Measurements from ENCODE around the gene TAF1D.
"Not testable (repeated sequence)": the region's sequence is repeated elsewhere in the genome, so short reads cannot be mapped to it uniquely, and the experiment has no call there.

The TAF1D gene

DNA sequence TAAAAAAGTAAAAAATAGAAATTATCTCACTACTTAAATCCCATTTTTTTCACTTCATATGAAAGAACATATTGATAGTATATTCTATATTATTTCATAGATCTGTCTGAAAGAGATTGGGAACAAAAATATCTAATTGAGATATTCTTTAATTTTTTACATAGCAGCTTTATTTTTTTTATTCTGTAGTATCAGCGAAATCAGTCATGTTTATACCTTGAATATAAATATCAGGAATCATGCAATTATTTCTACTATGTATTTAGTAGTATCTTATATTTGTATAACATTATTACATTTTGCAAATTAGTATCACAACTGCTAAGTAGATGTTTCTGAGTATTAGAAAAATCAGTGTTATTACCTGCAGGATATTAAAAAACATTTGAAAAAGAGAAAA lies 20.6 kb upstream of the TAF1D start:
- Histone ChIP-seq H3K36me3 (ENCODE audit: insufficient read depth, low read length) (peaks cover 5% of the 10 kb centered on the region; the same call in 1 of the 2 replicates), H3K4me1 (ENCODE audit: insufficient read depth, low read length) (no peaks in the 10 kb centered on the region), H3K9me3 (ENCODE audit: control insufficient read depth, insufficient read depth, low read length) (no peaks in the 10 kb centered on the region), H3K9ac (ENCODE audit: low read depth, low read length) (no peak overlapping the region)

GRCh38 chr11:93759123-93759522 lies 17.8 kb upstream of the TAF1D start:
- H3K36me3 ChIP-seq (ENCODE audit: insufficient read depth, low read length); H3K9me3 ChIP-seq (ENCODE audit: control insufficient read depth, insufficient read depth, low read length); H3K9ac ChIP-seq (ENCODE audit: low read depth, low read length); H3K4me1 ChIP-seq (ENCODE audit: insufficient read depth, low read length): not testable (repeated sequence)

- Histone ChIP-seq H3K9ac (ENCODE audit: low read depth, low read length) (no peak overlapping the region), H3K36me3 (ENCODE audit: insufficient read depth, low read length) (peaks cover 5% of the 10 kb centered on the region; the same call in 1 of the 2 replicates), H3K9me3 (ENCODE audit: control insufficient read depth, insufficient read depth, low read length) (no peaks in the 10 kb centered on the region), H3K4me1 (ENCODE audit: insufficient read depth, low read length) (no peaks in the 10 kb centered on the region)
Measured at GRCh38 chr11:93757924-93758865, 16.9 kb upstream of the TAF1D start.

- no peaks in the 10 kb centered on the region for H3K4me1 ChIP-seq (ENCODE audit: insufficient read depth, low read length)
- peaks cover 5% of the 10 kb centered on the region; the same call in 1 of the 2 replicates for H3K36me3 ChIP-seq (ENCODE audit: insufficient read depth, low read length)
- H3K9me3 ChIP-seq (ENCODE audit: control insufficient read depth, insufficient read depth, low read length): no peaks in the 10 kb centered on the region
- H3K9ac ChIP-seq (ENCODE audit: low read depth, low read length): no peak overlapping the region
Measured at GRCh38 chr11:93757301-93757700, 16.0 kb upstream of the TAF1D start.

DNA sequence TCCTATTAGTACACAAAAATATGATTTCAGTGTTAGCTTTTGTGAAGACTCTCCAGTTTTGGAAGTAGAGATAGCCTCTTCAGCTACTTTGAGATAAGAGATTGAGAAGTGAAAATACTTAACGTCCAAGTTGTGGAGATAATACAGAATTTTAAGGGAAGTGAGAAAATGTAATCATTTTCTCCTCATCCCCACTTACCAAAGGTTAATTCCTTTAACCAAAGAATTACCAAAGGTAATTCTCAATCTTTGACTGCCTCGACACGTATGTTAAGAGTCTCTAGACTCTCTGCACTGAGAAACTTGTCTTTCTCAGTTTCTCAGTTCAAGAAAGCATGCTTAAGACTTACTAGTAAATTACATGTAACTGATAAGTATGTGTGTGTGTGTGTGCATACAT lies 15.5 kb upstream of the TAF1D start:
- H3K9me3 ChIP-seq (ENCODE audit: control insufficient read depth, insufficient read depth, low read length): no peaks in the 10 kb centered on the region
- peaks cover 5% of the 10 kb centered on the region; the same call in 1 of the 2 replicates for H3K36me3 ChIP-seq (ENCODE audit: insufficient read depth, low read length)
- H3K9ac ChIP-seq (ENCODE audit: low read depth, low read length): no peak overlapping the region
- no peaks in the 10 kb centered on the region for H3K4me1 ChIP-seq (ENCODE audit: insufficient read depth, low read length)

GRCh38 chr11:93753241-93753640 lies 11.9 kb upstream of the TAF1D start:
- Histone ChIP-seq H3K36me3 (ENCODE audit: insufficient read depth, low read length) (no peaks in the 10 kb centered on the region), H3K9ac (ENCODE audit: low read depth, low read length) (no peak overlapping the region), H3K4me1 (ENCODE audit: insufficient read depth, low read length) (no peaks in the 10 kb centered on the region), H3K9me3 (ENCODE audit: control insufficient read depth, insufficient read depth, low read length) (no peaks in the 10 kb centered on the region)

DNA sequence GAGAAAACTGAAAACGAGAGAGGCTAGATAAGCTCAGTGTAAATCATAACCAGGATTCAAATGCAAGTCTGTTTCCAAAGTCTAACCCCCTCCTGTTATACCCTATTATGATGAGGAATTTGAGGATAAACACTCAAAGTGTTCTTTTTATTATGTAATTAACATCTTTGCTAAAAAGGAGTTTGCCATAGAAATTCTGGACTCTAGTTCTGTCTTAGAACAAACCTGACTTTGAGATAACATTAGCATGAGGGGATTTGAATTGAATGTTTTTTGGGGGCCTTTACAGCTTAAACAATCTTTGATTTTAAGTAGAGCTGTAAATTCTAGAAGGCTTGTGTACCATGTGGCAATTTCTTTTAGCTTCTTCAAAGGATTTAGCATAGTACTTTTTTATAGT lies 9.7 kb upstream of the TAF1D start:
- Histone ChIP-seq H3K36me3 (ENCODE audit: insufficient read depth, low read length) (no peaks in the 10 kb centered on the region), H3K9me3 (ENCODE audit: control insufficient read depth, insufficient read depth, low read length) (no peaks in the 10 kb centered on the region), H3K9ac (ENCODE audit: low read depth, low read length) (no peak overlapping the region), H3K4me1 (ENCODE audit: insufficient read depth, low read length) (no peaks in the 10 kb centered on the region)

- no peak overlapping the region for H3K9ac ChIP-seq (ENCODE audit: low read depth, low read length)
- H3K9me3 ChIP-seq (ENCODE audit: control insufficient read depth, insufficient read depth, low read length): no peaks in the 10 kb centered on the region
- H3K36me3 ChIP-seq (ENCODE audit: insufficient read depth, low read length): no peaks in the 10 kb centered on the region
- H3K4me1 ChIP-seq (ENCODE audit: insufficient read depth, low read length): no peaks in the 10 kb centered on the region
Measured at GRCh38 chr11:93747122-93747521, 5.8 kb upstream of the TAF1D start.

GRCh38 chr11:93746101-93746500 lies 4.8 kb upstream of the TAF1D start:
- Histone ChIP-seq H3K9ac (ENCODE audit: low read depth, low read length) (no peak overlapping the region), H3K36me3 (ENCODE audit: insufficient read depth, low read length) (no peaks in the 10 kb centered on the region), H3K9me3 (ENCODE audit: control insufficient read depth, insufficient read depth, low read length) (no peaks in the 10 kb centered on the region), H3K4me1 (ENCODE audit: insufficient read depth, low read length) (no peaks in the 10 kb centered on the region)

DNA sequence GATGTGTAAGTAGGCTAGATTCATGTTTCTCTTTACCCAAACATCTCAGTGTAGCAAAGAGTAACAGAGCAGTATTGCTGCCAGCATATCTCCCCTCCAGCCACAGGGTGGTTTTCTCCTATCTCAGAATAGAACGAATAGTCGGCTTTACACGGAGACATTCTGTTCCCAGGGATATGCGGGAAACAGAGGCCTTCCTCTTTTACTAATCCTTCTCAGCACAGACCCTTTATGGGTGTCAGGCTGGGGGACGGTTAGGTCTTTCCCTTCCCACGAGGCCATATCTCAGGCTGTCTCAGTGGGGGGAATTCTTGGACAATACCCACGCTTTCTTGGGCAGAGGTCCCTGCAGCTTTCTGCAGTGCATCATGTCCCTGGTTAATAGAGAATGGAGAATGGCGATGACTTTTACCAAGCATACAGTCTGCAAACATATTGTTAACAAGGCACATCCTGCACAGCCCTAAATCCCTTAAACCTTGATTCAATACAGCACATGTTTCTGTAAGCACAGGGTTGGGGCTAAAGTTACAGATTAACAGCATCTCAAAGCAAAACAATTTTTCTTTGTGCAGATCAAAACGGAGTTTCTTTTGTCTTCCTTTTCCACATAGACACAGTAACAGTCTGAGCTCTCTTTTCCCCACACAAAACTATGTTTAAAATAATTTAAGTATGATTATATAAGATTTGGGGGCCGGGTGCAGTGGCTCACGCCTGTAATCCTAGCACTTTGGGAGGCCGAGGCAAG lies 3.9 kb upstream of the TAF1D start:
- H3K9me3 ChIP-seq (ENCODE audit: control insufficient read depth, insufficient read depth, low read length); H3K36me3 ChIP-seq (ENCODE audit: insufficient read depth, low read length); H3K9ac ChIP-seq (ENCODE audit: low read depth, low read length); H3K4me1 ChIP-seq (ENCODE audit: insufficient read depth, low read length): not testable (repeated sequence)

DNA sequence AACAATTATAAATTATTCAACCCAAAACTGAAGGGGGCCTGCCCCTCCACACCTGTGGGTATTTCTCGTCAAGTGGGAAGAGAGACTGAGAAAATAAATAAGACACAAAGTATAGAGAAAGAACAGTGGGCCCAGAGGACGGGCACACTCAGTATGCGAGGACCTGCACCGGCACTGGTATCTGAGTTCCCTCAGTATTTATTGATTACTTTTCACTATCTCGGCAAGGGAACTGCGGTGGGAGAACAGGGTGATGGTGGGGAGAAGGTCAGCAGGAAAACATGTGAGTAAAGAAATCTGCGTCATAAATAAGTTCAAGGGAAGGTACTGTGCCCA lies 3.3 kb upstream of the TAF1D start:
- Histone ChIP-seq H3K4me1 (ENCODE audit: insufficient read depth, low read length) (no peaks in the 10 kb centered on the region), H3K9me3 (ENCODE audit: control insufficient read depth, insufficient read depth, low read length) (no peaks in the 10 kb centered on the region), H3K9ac (ENCODE audit: low read depth, low read length) (no peak overlapping the region), H3K36me3 (ENCODE audit: insufficient read depth, low read length) (no peaks in the 10 kb centered on the region)

DNA sequence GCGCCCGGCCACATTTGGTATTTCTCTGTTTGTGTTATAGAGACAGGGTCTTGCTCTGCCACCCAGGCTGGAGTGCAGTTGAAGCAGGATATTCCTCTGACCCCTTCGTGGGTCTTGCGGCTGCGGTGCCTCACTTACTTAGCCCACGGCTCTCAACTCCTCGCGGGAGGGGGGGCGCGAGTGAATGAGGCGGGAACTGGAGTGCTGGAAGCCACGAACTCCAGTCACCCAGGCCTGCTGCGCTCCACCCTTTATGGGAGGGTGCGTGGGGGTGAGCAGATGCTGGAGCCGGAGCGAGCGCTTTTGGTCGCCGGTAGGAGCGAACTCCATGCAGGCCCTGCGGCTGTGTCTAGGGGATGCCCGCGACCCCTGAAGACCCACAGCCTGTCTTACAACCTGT lies 2.0 kb upstream of the TAF1D start:
- H3K9me3 ChIP-seq (ENCODE audit: control insufficient read depth, insufficient read depth, low read length): no peaks in the 10 kb centered on the region
- 0 out of 2 replicates have a peak, but pooled peaks cover 5% of the 10 kb centered on the region for H3K4me1 ChIP-seq (ENCODE audit: insufficient read depth, low read length)
- peaks cover 6% of the 10 kb centered on the region; the same call in 1 of the 2 replicates for H3K36me3 ChIP-seq (ENCODE audit: insufficient read depth, low read length)
- H3K9ac ChIP-seq (ENCODE audit: low read depth, low read length): no peak overlapping the region

- H3K36me3 ChIP-seq (ENCODE audit: insufficient read depth, low read length): peaks cover 18% of the 10 kb centered on the region
- H3K9ac ChIP-seq (ENCODE audit: low read depth, low read length): peak overlapping the region; percentile 97
- H3K9me3 ChIP-seq (ENCODE audit: control insufficient read depth, insufficient read depth, low read length): no peaks in the 10 kb centered on the region
- 0 out of 2 replicates have a peak, but pooled peaks cover 5% of the 10 kb centered on the region for H3K4me1 ChIP-seq (ENCODE audit: insufficient read depth, low read length)
Measured at GRCh38 chr11:93741882-93742226, 559 bp upstream of the TAF1D start.

DNA sequence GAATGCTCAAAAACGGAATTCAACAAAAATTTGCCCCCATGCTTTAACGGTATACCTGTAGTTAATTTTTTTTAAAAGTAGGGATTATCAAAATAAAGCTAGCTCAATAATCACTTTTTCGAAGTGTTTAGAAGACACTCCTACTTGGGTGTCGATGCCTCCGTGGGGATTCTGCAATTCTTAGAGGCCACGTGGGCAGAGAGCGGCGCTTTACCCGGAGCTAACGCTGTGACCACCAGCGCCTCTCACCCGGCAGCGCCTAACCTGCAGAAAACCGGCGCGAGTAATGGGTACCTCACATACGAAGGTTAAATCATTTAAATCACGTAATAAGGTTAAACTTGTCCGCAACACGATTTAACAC lies 583 bp downstream of the TAF1D start:
- peaks cover 22% of the 10 kb centered on the region for H3K36me3 ChIP-seq (ENCODE audit: insufficient read depth, low read length)
- peak overlapping the region; percentile 97 for H3K9ac ChIP-seq (ENCODE audit: low read depth, low read length)
- 0 out of 2 replicates have a peak, but pooled peaks cover 5% of the 10 kb centered on the region for H3K4me1 ChIP-seq (ENCODE audit: insufficient read depth, low read length)
- H3K9me3 ChIP-seq (ENCODE audit: control insufficient read depth, insufficient read depth, low read length): no peaks in the 10 kb centered on the region
